Smooth muscle cell (in vitro differentiated cells): ENCODE measurements around the gene KMT5B. TPM values are rescaled to one million over a fixed set of nuclear protein-coding genes. Genes with fewer than 3 reads are reported as not detected.
A peak's percentile ranks its signal among the peaks of the same experiment; 100 is the strongest.

ENCODE experiments used
- DNase-seq: peaks from one replicate; lab custom pipeline; 2025; ENCODE audit not compliant: unreplicated experiment; lab: John Stamatoyannopoulos, UW
- H2AFZ ChIP-seq: fragments of 200-600 bp; sonication (generic); 2 replicates; pipeline ENCODE4 v1.6.0; 2016; ENCODE audit warnings: antibody characterized with exemption, low read depth, mild to moderate bottlenecking
- H3F3A ChIP-seq: fragments of 200-600 bp; sonication (generic); 2 replicates; pipeline ENCODE4 v1.6.0; 2017; ENCODE audit warnings: antibody characterized with exemption, low read depth
- H3K27ac ChIP-seq: fragments of 200-600 bp; sonication (generic); 2 replicates; pipeline ENCODE4 v1.5.1; 2016; ENCODE audit warnings: low read depth, mild to moderate bottlenecking
- H3K27me3 ChIP-seq: fragments of 200-600 bp; sonication (generic); 2 replicates; pipeline ENCODE4 v1.6.1; 2016; ENCODE audit warnings: low read depth, mild to moderate bottlenecking
- H3K36me3 ChIP-seq: fragments of 200-600 bp; sonication (generic); 2 replicates; pipeline ENCODE4 v1.5.1; 2016; ENCODE audit warnings: low read depth
- H3K4me1 ChIP-seq: fragments of 200-600 bp; sonication (generic); 2 replicates; pipeline ENCODE4 v1.5.1; 2016; ENCODE audit warnings: low read depth
- H3K4me2 ChIP-seq: fragments of 200-600 bp; sonication (generic); 2 replicates; pipeline ENCODE4 v1.6.0; 2016; ENCODE audit warnings: mild to moderate bottlenecking
- H3K4me3 ChIP-seq: fragments of 200-600 bp; sonication (generic); 2 replicates; pipeline ENCODE4 v1.5.1; 2016; ENCODE audit warnings: mild to moderate bottlenecking
- H3K79me2 ChIP-seq: fragments of 200-600 bp; sonication (generic); 2 replicates; pipeline ENCODE4 v1.6.0; 2016; ENCODE audit warnings: low read depth, mild to moderate bottlenecking
- H3K9ac ChIP-seq: fragments of 200-600 bp; sonication (generic); 2 replicates; pipeline ENCODE4 v1.6.0; 2016; ENCODE audit warnings: low read depth
- H3K9me3 ChIP-seq: fragments of 200-600 bp; sonication (generic); replicated peaks from 2 replicates; pipeline ENCODE4 v1.5.1; 2016; ENCODE audit warnings: low read depth
- H4K20me1 ChIP-seq: fragments of 200-600 bp; sonication (generic); 2 replicates; pipeline ENCODE4 v1.6.0; 2016; ENCODE audit warnings: low read depth
- CTCF ChIP-seq: fragments of 200-600 bp; sonication (generic); IDR thresholded peaks from 2 replicates; pipeline ENCODE4 v1.5.1; 2017; ENCODE audit warnings: borderline replicate concordance, mild to moderate bottlenecking, antibody characterized with exemption; ENCODE audit not compliant: insufficient read depth, poor library complexity, severe bottlenecking
- WGBS: methylation state at CpG from one replicate; pipeline ENCODE4 v1.1.7; 2016; ENCODE audit warnings: low lambda C conversion rate; 5-methylcytosine and 5-hydroxymethylcytosine counted together
- polyA plus RNA-seq: library from polyadenylated mRNA; unstranded; fragments of >200 nt; fragmentation: Nextera tagmentation; extraction: Ambion mirVana; gene quantifications from 2 replicates; pipeline ENCODE4 v1.2.1, GENCODE V29; 2016
- total RNA-seq: library from RNA; depleted of rRNA; stranded (reverse); fragments of >200 nt; gene quantifications from 2 replicates; pipeline ENCODE4 v1.2.3, GENCODE V29; 2014

KMT5B gene
- total and polyA plus RNA-seq, 2 experiments from 2014 or later, result 32.1 to 35.0 TPM

- Histone ChIP-seq H3K27me3 (no peaks in the 10 kb centered on the region), H4K20me1 (no peaks in the 10 kb centered on the region), H2AFZ (no peak overlapping the region), H3F3A (no peaks in the 10 kb centered on the region), H3K9me3 (no peaks in the 10 kb centered on the region), H3K4me1 (no peaks in the 10 kb centered on the region), H3K36me3 (no peaks in the 10 kb centered on the region), H3K4me2 (no peak overlapping the region), H3K27ac (no peak overlapping the region), H3K9ac (no peak overlapping the region), H3K4me3 (no peak overlapping the region), H3K79me2 (no peaks in the 10 kb centered on the region)
- no peak for TF ChIP-seq CTCF
- 95% methylated on average over 8 of the region's 8 CpGs for WGBS
- no peak for DNase-seq
These were observed 71.7 kb downstream of the KMT5B start for GRCh38 chr11:68141246-68142027.

- WGBS, result 96% methylated on average over 9 of the region's 9 CpGs
These were observed 72.4 kb downstream of the KMT5B start for GRCh38 chr11:68140496-68141245.

DNA sequence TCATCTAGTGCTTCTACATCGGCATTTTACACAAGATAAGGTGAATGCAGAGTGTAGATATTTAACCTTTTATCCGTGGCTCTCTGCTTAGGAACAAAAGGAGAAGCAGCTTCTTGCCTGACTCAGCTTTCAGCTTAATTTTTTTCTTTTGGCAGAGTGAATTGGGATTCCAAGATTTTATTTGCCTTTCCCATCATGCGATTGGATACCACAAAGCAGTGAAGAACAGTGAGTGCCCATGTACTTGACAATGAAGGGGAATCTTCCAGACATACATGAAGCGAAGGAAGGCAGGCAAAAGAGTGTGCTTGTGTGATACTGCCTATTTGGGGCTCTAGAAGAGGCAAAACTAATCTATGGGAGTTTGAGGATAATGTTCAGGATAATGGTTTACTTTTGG is 74.9 kb downstream of the KMT5B start:
- TF ChIP-seq CTCF, result no peak
- H3F3A ChIP-seq, result no peaks in the 10 kb centered on the region
- H3K79me2 ChIP-seq, result no peaks in the 10 kb centered on the region
- H4K20me1 ChIP-seq, result no peaks in the 10 kb centered on the region
- no peaks in the 10 kb centered on the region for H3K36me3 ChIP-seq
- no peak overlapping the region for H3K4me2 ChIP-seq
- H3K4me1 ChIP-seq, result no peaks in the 10 kb centered on the region
- no peak for DNase-seq
- no peak overlapping the region for H3K9ac ChIP-seq
- no peak overlapping the region for H3K27ac ChIP-seq
- peak overlapping the region; percentile 75 for H2AFZ ChIP-seq
- H3K9me3 ChIP-seq, result no peaks in the 10 kb centered on the region
- H3K4me3 ChIP-seq, result peak overlapping the region; percentile 27
- H3K27me3 ChIP-seq, result no peaks in the 10 kb centered on the region
- WGBS, result 86% methylated on average over 4 of the region's 4 CpGs

More at GRCh38 chr11:68140496-68141245, 72.4 kb downstream of the KMT5B start:
- no peak overlapping the region for H3K27ac ChIP-seq
- no peaks in the 10 kb centered on the region for H4K20me1 ChIP-seq
- DNase-seq, result no peak
- H3K4me2 ChIP-seq, result no peak overlapping the region
- TF ChIP-seq CTCF, result no peak
- H3K9ac ChIP-seq, result no peak overlapping the region
- H3F3A ChIP-seq, result no peaks in the 10 kb centered on the region
- no peak overlapping the region for H3K4me3 ChIP-seq
- H3K79me2 ChIP-seq, result no peaks in the 10 kb centered on the region
- no peak overlapping the region for H2AFZ ChIP-seq
- no peaks in the 10 kb centered on the region for H3K27me3 ChIP-seq
- no peaks in the 10 kb centered on the region for H3K36me3 ChIP-seq
- H3K9me3 ChIP-seq, result no peaks in the 10 kb centered on the region
- H3K4me1 ChIP-seq, result no peaks in the 10 kb centered on the region
